IPS-15b (cell line): ENCODE data around the gene KIF18A.

ENCODE experiments used
- H3K27me3 ChIP-seq: one replicate; pipeline ENCODE4 v1.6.1; 2013; ENCODE audit warnings: low read length; ENCODE audit not compliant: control insufficient read depth, insufficient read depth
- H3K36me3 ChIP-seq: one replicate; pipeline ENCODE4 v1.6.1; 2013; ENCODE audit warnings: low read length; ENCODE audit not compliant: control insufficient read depth, insufficient read depth
- H3K4me1 ChIP-seq: one replicate; pipeline ENCODE4 v1.6.1; 2013; ENCODE audit warnings: mild to moderate bottlenecking, low read length; ENCODE audit not compliant: control insufficient read depth, insufficient read depth
- H3K4me3 ChIP-seq: one replicate; pipeline ENCODE4 v1.5.1; 2013; ENCODE audit warnings: low read depth, low read length
- H3K9ac ChIP-seq: one replicate; pipeline ENCODE4 v1.6.1; 2013; ENCODE audit warnings: low read depth, mild to moderate bottlenecking, low read length
- H3K9me3 ChIP-seq: one replicate; pipeline ENCODE4 v1.6.1; 2013; ENCODE audit warnings: mild to moderate bottlenecking, low read length; ENCODE audit not compliant: control insufficient read depth, insufficient read depth

The KIF18A gene

GRCh38 chr11:28133146-28133545 is 25.2 kb upstream of the KIF18A start:
- peaks cover 3% of the 10 kb centered on the region for H3K4me1 ChIP-seq
- H3K27me3 ChIP-seq: no peaks in the 10 kb centered on the region
- H3K9ac ChIP-seq: no peak overlapping the region
- peaks cover 6% of the 10 kb centered on the region for H3K36me3 ChIP-seq
- no peak overlapping the region for H3K4me3 ChIP-seq
- H3K9me3 ChIP-seq: peaks cover 3% of the 10 kb centered on the region

GRCh38 chr11:28132548-28132947 is 24.6 kb upstream of the KIF18A start:
- H3K27me3 ChIP-seq: no peaks in the 10 kb centered on the region
- H3K9me3 ChIP-seq: peaks cover 2% of the 10 kb centered on the region
- H3K9ac ChIP-seq: no peak overlapping the region
- peaks cover 6% of the 10 kb centered on the region for H3K36me3 ChIP-seq
- H3K4me1 ChIP-seq: peaks cover 3% of the 10 kb centered on the region
- H3K4me3 ChIP-seq: no peak overlapping the region

GRCh38 chr11:28123151-28123581 is 15.2 kb upstream of the KIF18A start:
- Histone ChIP-seq H3K4me1 (no peaks in the 10 kb centered on the region), H3K9me3 (no peaks in the 10 kb centered on the region), H3K27me3 (no peaks in the 10 kb centered on the region), H3K36me3 (no peaks in the 10 kb centered on the region), H3K9ac (no peak overlapping the region), H3K4me3 (no peak overlapping the region)

GRCh38 chr11:28117712-28118111 is 9.8 kb upstream of the KIF18A start:
- no peaks in the 10 kb centered on the region for H3K36me3 ChIP-seq
- H3K9me3 ChIP-seq: no peaks in the 10 kb centered on the region
- no peak overlapping the region for H3K9ac ChIP-seq
- H3K4me1 ChIP-seq: no peaks in the 10 kb centered on the region
- no peak overlapping the region for H3K4me3 ChIP-seq
- H3K27me3 ChIP-seq: no peaks in the 10 kb centered on the region

GRCh38 chr11:28114731-28115130 is 6.8 kb upstream of the KIF18A start:
- Histone ChIP-seq H3K9me3 (no peaks in the 10 kb centered on the region), H3K27me3 (no peaks in the 10 kb centered on the region), H3K4me1 (peaks cover 2% of the 10 kb centered on the region), H3K4me3 (no peak overlapping the region), H3K36me3 (no peaks in the 10 kb centered on the region), H3K9ac (no peak overlapping the region)

GRCh38 chr11:28114116-28114515 is 6.2 kb upstream of the KIF18A start:
- Histone ChIP-seq H3K9ac (no peak overlapping the region), H3K4me1 (peaks cover 4% of the 10 kb centered on the region), H3K27me3 (no peaks in the 10 kb centered on the region), H3K36me3 (no peaks in the 10 kb centered on the region), H3K4me3 (no peak overlapping the region), H3K9me3 (no peaks in the 10 kb centered on the region)

GRCh38 chr11:28110821-28111200 is 2.9 kb upstream of the KIF18A start:
- no peaks in the 10 kb centered on the region for H3K9me3 ChIP-seq
- H3K36me3 ChIP-seq: no peaks in the 10 kb centered on the region
- H3K9ac ChIP-seq: peak overlapping the region; percentile 18
- peaks cover 4% of the 10 kb centered on the region for H3K4me1 ChIP-seq
- no peaks in the 10 kb centered on the region for H3K27me3 ChIP-seq
- H3K4me3 ChIP-seq: peak overlapping the region; percentile 65

GRCh38 chr11:28110108-28110820 is 2.3 kb upstream of the KIF18A start:
- H3K4me1 ChIP-seq: peaks cover 4% of the 10 kb centered on the region

GRCh38 chr11:28108958-28109357 is 1.0 kb upstream of the KIF18A start:
- Histone ChIP-seq H3K9me3 (no peaks in the 10 kb centered on the region), H3K4me1 (peaks cover 4% of the 10 kb centered on the region), H3K27me3 (no peaks in the 10 kb centered on the region), H3K4me3 (peak overlapping the region; percentile 60), H3K9ac (no peak overlapping the region), H3K36me3 (no peaks in the 10 kb centered on the region)

More at GRCh38 chr11:28110108-28110820, 2.3 kb upstream of the KIF18A start:
- H3K36me3 ChIP-seq: no peaks in the 10 kb centered on the region
- H3K27me3 ChIP-seq: no peaks in the 10 kb centered on the region
- H3K4me3 ChIP-seq: peak overlapping the region; percentile 65
- H3K9me3 ChIP-seq: no peaks in the 10 kb centered on the region
- peak overlapping the region; percentile 18 for H3K9ac ChIP-seq

DNA sequence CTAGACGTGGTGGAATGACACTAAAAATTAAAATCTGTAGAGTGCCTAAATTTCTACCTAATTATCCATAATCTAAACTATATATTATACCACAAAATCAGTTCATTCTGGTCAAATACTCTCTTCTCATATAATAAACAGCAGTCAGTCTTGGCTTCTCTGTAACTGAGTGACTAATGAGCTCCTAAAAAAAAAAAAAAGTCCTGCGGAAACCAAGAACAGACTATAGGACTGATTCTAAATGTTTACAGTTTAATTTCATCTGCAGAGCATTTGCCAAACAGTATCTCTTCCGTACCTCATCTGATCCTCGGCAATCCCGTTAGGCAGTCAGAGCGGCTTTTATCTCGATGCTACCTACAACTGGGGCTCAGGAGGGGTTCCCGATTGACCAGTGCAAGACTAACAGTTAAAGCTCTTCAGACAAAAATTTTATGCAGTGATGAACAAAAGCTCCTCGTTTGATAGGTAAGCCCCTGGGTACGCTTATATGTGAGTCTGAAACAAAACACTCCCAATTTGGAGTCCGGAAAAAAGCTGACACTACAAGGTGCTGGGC is 686 bp downstream of the KIF18A start:
- Histone ChIP-seq H3K4me3 (peak overlapping the region; percentile 93), H3K9me3 (no peaks in the 10 kb centered on the region), H3K36me3 (no peaks in the 10 kb centered on the region), H3K27me3 (no peaks in the 10 kb centered on the region), H3K9ac (peak overlapping the region; percentile 74), H3K4me1 (peaks cover 4% of the 10 kb centered on the region)

GRCh38 chr11:28106353-28107043 is 1.5 kb downstream of the KIF18A start:
- Histone ChIP-seq H3K4me1 (peaks cover 4% of the 10 kb centered on the region), H3K9me3 (no peaks in the 10 kb centered on the region), H3K9ac (no peak overlapping the region), H3K27me3 (no peaks in the 10 kb centered on the region), H3K4me3 (peak overlapping the region; percentile 93), H3K36me3 (no peaks in the 10 kb centered on the region)

DNA sequence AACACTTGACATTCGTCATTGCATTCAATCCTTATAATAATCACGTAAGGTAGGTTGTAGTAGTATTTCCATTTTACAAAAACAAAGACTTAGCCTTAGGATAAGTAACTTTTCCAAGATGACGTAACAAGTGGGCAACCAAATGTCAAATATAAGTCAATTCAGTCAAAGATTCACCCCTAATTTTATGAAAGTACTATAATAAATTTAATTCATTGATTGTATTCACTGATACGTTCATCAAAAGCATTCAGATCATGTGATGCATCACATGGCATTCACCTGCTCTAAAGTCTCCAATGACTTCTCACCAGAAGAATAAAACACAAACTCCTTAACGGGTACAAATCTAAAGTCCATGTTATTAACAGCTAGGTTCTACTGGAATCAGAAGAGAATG is 2.1 kb downstream of the KIF18A start:
- Histone ChIP-seq H3K9ac (no peak overlapping the region), H3K9me3 (no peaks in the 10 kb centered on the region), H3K27me3 (no peaks in the 10 kb centered on the region), H3K4me3 (no peak overlapping the region), H3K4me1 (peaks cover 4% of the 10 kb centered on the region), H3K36me3 (no peaks in the 10 kb centered on the region)
